Neural progenitor cell (in vitro differentiated cells): ENCODE measurements around the gene HOXD11. TPM values are rescaled to one million over a fixed set of nuclear protein-coding genes. Genes with fewer than 3 reads are reported as not detected.

Experiments
- DNase-seq: peaks from one replicate; pipeline ENCODE4 v3.0.0-alpha.2; 2016; ENCODE audit warnings: low spot score
- H2AFZ ChIP-seq: fragments of 200-600 bp; sonication (generic); replicated peaks from 2 replicates; pipeline ENCODE4 v1.6.1; 2016; ENCODE audit warnings: antibody characterized with exemption
- H3F3A ChIP-seq: fragments of 200-600 bp; sonication (generic); 2 replicates; pipeline ENCODE4 v1.6.1; 2016; ENCODE audit warnings: antibody characterized with exemption, low read depth
- H3K27ac ChIP-seq: fragments of 200-600 bp; sonication (generic); 2 replicates; pipeline ENCODE4 v1.5.1; 2016; ENCODE audit warnings: mild to moderate bottlenecking
- H3K27me3 ChIP-seq: fragments of 200-600 bp; sonication (generic); 2 replicates; pipeline ENCODE4 v1.6.1; 2016; ENCODE audit warnings: mild to moderate bottlenecking, moderate library complexity
- H3K36me3 ChIP-seq: fragments of 200-600 bp; sonication (generic); 2 replicates; pipeline ENCODE4 v1.5.1; 2016
- H3K4me1 ChIP-seq: fragments of 200-600 bp; sonication (generic); 2 replicates; pipeline ENCODE4 v1.6.1; 2016; ENCODE audit warnings: mixed run types
- H3K4me2 ChIP-seq: fragments of 200-600 bp; sonication (generic); 2 replicates; pipeline ENCODE4 v1.6.1; 2016
- H3K4me3 ChIP-seq: fragments of 200-600 bp; sonication (generic); 2 replicates; pipeline ENCODE4 v1.5.1; 2016
- H3K79me2 ChIP-seq: fragments of 200-600 bp; sonication (generic); 2 replicates; pipeline ENCODE4 v1.6.1; 2016; ENCODE audit warnings: low read depth
- H3K9ac ChIP-seq: fragments of 200-600 bp; sonication (generic); 2 replicates; pipeline ENCODE4 v1.6.1; 2016
- H3K9me3 ChIP-seq: fragments of 200-600 bp; sonication (generic); 2 replicates; pipeline ENCODE4 v1.5.1; 2016; ENCODE audit warnings: low read depth
- H4K20me1 ChIP-seq: fragments of 200-600 bp; sonication (generic); 2 replicates; pipeline ENCODE4 v1.6.1; 2016; ENCODE audit warnings: low read depth
- H3K27ac Mint-ChIP-seq: 3 replicates; pipeline ENCODE4 v1.8.0; 2021; ENCODE audit warnings: mixed read lengths
- H3K27me3 Mint-ChIP-seq: 2 replicates; pipeline ENCODE4 v1.8.0; 2022; ENCODE audit warnings: low read depth, mild to moderate bottlenecking, inconsistent platforms, moderate library complexity, mixed read lengths; ENCODE audit not compliant: insufficient read depth
- H3K36me3 Mint-ChIP-seq: 3 replicates; pipeline ENCODE4 v1.8.0; 2021; ENCODE audit warnings: mixed read lengths
- H3K4me1 Mint-ChIP-seq: 3 replicates; pipeline ENCODE4 v1.8.0; 2021; ENCODE audit warnings: mixed read lengths
- H3K4me3 Mint-ChIP-seq: 3 replicates; pipeline ENCODE4 v1.8.0; 2021; ENCODE audit warnings: mild to moderate bottlenecking, moderate library complexity, mixed read lengths
- H3K9me3 Mint-ChIP-seq: 3 replicates; pipeline ENCODE4 v1.8.0; 2020; ENCODE audit warnings: mixed read lengths
- CTCF ChIP-seq: fragments of 200-600 bp; sonication (generic); IDR thresholded peaks from 2 replicates; pipeline ENCODE4 v1.5.1; 2017; ENCODE audit warnings: antibody characterized with exemption, mild to moderate bottlenecking
- EZH2 ChIP-seq: fragments of 200-600 bp; sonication (generic); IDR thresholded peaks from 2 replicates; pipeline ENCODE4 v1.6.1; 2017; ENCODE audit warnings: antibody characterized with exemption, mild to moderate bottlenecking, moderate library complexity
- EZH2phosphoT487 ChIP-seq: fragments of 200-600 bp; sonication (generic); IDR thresholded peaks from 2 replicates; pipeline ENCODE4 v1.6.1; 2017; ENCODE audit warnings: antibody characterized with exemption
- total RNA-seq: library from RNA; depleted of rRNA; stranded (reverse); fragments of >200 nt; gene quantifications from 2 replicates; pipeline ENCODE4 v1.2.3, GENCODE V29; 2015; ENCODE audit warnings: low replicate concordance

The HOXD11 gene
- total RNA-seq, 1 donor from 2014 or later: not detected

GRCh38 chr2:176080540-176081375, 26.3 kb upstream of the HOXD11 start:
- H3K9ac ChIP-seq: no peak overlapping the region
- DNase-seq: no peak
- no peak overlapping the region for H3K27ac Mint-ChIP-seq
- peaks cover 20% of the 10 kb centered on the region for H3F3A ChIP-seq
- peaks cover 17% of the 10 kb centered on the region for H3K4me1 Mint-ChIP-seq
- no peaks in the 10 kb centered on the region for H3K79me2 ChIP-seq
- peaks cover 82% of the 10 kb centered on the region for H3K27me3 Mint-ChIP-seq
- peak overlapping the region; percentile 37 for H2AFZ ChIP-seq
- H3K9me3 Mint-ChIP-seq: no peaks in the 10 kb centered on the region
- H3K36me3 Mint-ChIP-seq: no peaks in the 10 kb centered on the region
- peak overlapping the region; percentile 70 for H3K4me2 ChIP-seq
- peak; percentile 89 for TF ChIP-seq EZH2phosphoT487
- peak; percentile 76 for TF ChIP-seq EZH2
- TF ChIP-seq CTCF: no peak
- peaks cover 100% of the 10 kb centered on the region for H3K27me3 ChIP-seq
- peak overlapping the region; percentile 30 for H3K4me3 ChIP-seq
- no peak overlapping the region for H3K27ac ChIP-seq
- H3K9me3 ChIP-seq: no peaks in the 10 kb centered on the region
- H4K20me1 ChIP-seq: peaks cover 81% of the 10 kb centered on the region
- H3K4me1 ChIP-seq: peaks cover 7% of the 10 kb centered on the region
- H3K36me3 ChIP-seq: no peaks in the 10 kb centered on the region
- peak overlapping the region; percentile 80 for H3K4me3 Mint-ChIP-seq

GRCh38 chr2:176081376-176081836, 25.7 kb upstream of the HOXD11 start:
- Histone ChIP-seq H3K27me3 (peaks cover 100% of the 10 kb centered on the region), H3F3A (peaks cover 20% of the 10 kb centered on the region), H3K9ac (no peak overlapping the region), H3K36me3 (no peaks in the 10 kb centered on the region), H2AFZ (no peak overlapping the region), H3K4me1 (peaks cover 7% of the 10 kb centered on the region), H3K4me2 (no peak overlapping the region), H4K20me1 (peaks cover 84% of the 10 kb centered on the region), H3K4me3 (no peak overlapping the region), H3K27ac (no peak overlapping the region), H3K9me3 (no peaks in the 10 kb centered on the region), H3K79me2 (no peaks in the 10 kb centered on the region)
- Mint-ChIP-seq H3K27ac (no peak overlapping the region), H3K4me1 (peaks cover 17% of the 10 kb centered on the region), H3K27me3 (peaks cover 84% of the 10 kb centered on the region), H3K9me3 (no peaks in the 10 kb centered on the region), H3K4me3 (peak overlapping the region; percentile 80), H3K36me3 (no peaks in the 10 kb centered on the region)
- no peak for DNase-seq
- TF ChIP-seq EZH2phosphoT487: no peak
- TF ChIP-seq EZH2: no peak
- TF ChIP-seq CTCF: no peak

- H3K9me3 Mint-ChIP-seq: no peaks in the 10 kb centered on the region
- Histone ChIP-seq H3K36me3 (no peaks in the 10 kb centered on the region), H2AFZ (no peak overlapping the region), H3F3A (peaks cover 20% of the 10 kb centered on the region), H3K79me2 (no peaks in the 10 kb centered on the region), H3K9me3 (no peaks in the 10 kb centered on the region), H3K27ac (no peak overlapping the region), H3K4me2 (peak overlapping the region; percentile 15), H3K27me3 (peaks cover 100% of the 10 kb centered on the region), H4K20me1 (peaks cover 84% of the 10 kb centered on the region), H3K4me1 (peaks cover 7% of the 10 kb centered on the region), H3K9ac (no peak overlapping the region), H3K4me3 (no peak overlapping the region)
- H3K36me3 Mint-ChIP-seq: no peaks in the 10 kb centered on the region
- H3K4me1 Mint-ChIP-seq: peaks cover 17% of the 10 kb centered on the region
- peak; percentile 98 for TF ChIP-seq EZH2
- peak; percentile 99 for TF ChIP-seq EZH2phosphoT487
- no peak for TF ChIP-seq CTCF
- H3K4me3 Mint-ChIP-seq: no peak overlapping the region
- H3K27me3 Mint-ChIP-seq: peaks cover 84% of the 10 kb centered on the region
- DNase-seq: peak; percentile 82
- no peak overlapping the region for H3K27ac Mint-ChIP-seq
Measured at GRCh38 chr2:176081837-176082524, 25.1 kb upstream of the HOXD11 start.
